WTC11 (cell line): ENCODE results near the gene AGBL4. TPM values are rescaled to one million over a fixed set of nuclear protein-coding genes. Genes with fewer than 3 reads are reported as not detected.

Experiments
- ATAC-seq: fragments of 200-7000 bp; cut with Tn5 transposase; 2 replicates; pipeline ENCODE4 v1.10.0; 2021; ENCODE audit warnings: mild to moderate bottlenecking, moderate library complexity
- CTCF ChIA-PET: fragments of 300-600 bp; sonication (Branson Sonifier 250); formaldehyde crosslinking; loops from one replicate; lab custom pipeline; 2021; ENCODE audit warnings: antibody characterized with exemption; lab: Charles Lee
- POLR2A ChIA-PET: fragments of 350-600 bp; sonication (Branson Sonifier 250); formaldehyde crosslinking; loops from one replicate; lab custom pipeline; 2021; ENCODE audit warnings: antibody characterized with exemption; lab: Charles Lee
- DNase-seq: peaks from one replicate; pipeline ENCODE4 v3.0.0; 2021; ENCODE audit warnings: low spot score
- H3K27ac Mint-ChIP-seq: 2 replicates; pipeline ENCODE4 v1.8.0; 2021; ENCODE audit warnings: mixed read lengths
- H3K27me3 Mint-ChIP-seq: 2 replicates; pipeline ENCODE4 v1.8.0; 2021; ENCODE audit warnings: low read depth, mild to moderate bottlenecking, moderate library complexity, mixed read lengths
- H3K36me3 Mint-ChIP-seq: 2 replicates; pipeline ENCODE4 v1.8.0; 2021; ENCODE audit warnings: mixed read lengths
- H3K4me1 Mint-ChIP-seq: 2 replicates; pipeline ENCODE4 v1.8.0; 2022; ENCODE audit warnings: mixed read lengths
- H3K4me3 Mint-ChIP-seq: 2 replicates; pipeline ENCODE4 v1.8.0; 2021; ENCODE audit warnings: mild to moderate bottlenecking, moderate library complexity, mixed read lengths
- H3K9me3 Mint-ChIP-seq: 2 replicates; pipeline ENCODE4 v1.8.0; 2021; ENCODE audit warnings: mixed read lengths
- AFF4 ChIP-seq: sonication (generic); formaldehyde crosslinking; IDR thresholded peaks from 2 replicates; pipeline ENCODE4 v1.8.1; 2023; ENCODE audit warnings: mild to moderate bottlenecking, missing genetic modification reagents, borderline replicate concordance
- CBFB ChIP-seq: sonication (generic); formaldehyde crosslinking; IDR thresholded peaks from 2 replicates; pipeline ENCODE4 v1.8.1; 2022; ENCODE audit warnings: mild to moderate bottlenecking, low read depth, missing genetic modification reagents
- EMX1 ChIP-seq: fragments of 250-450 bp; sonication (Bioruptor Pico); IDR thresholded peaks from 2 replicates; pipeline ENCODE4 v1.8.0; 2021; ENCODE audit warnings: mild to moderate bottlenecking
- JAZF1 ChIP-seq: fragments of 250-450 bp; sonication (Bioruptor Pico); IDR thresholded peaks from 2 replicates; pipeline ENCODE4 v1.9.0; 2021; ENCODE audit warnings: moderate library complexity, mild to moderate bottlenecking, inconsistent platforms
- KAT7 ChIP-seq: sonication (generic); formaldehyde crosslinking; IDR thresholded peaks from 2 replicates; pipeline ENCODE4 v1.8.1; 2023; ENCODE audit warnings: missing genetic modification reagents, mild to moderate bottlenecking, borderline replicate concordance
- PRDM15 ChIP-seq: sonication (generic); formaldehyde crosslinking; IDR thresholded peaks from 2 replicates; pipeline ENCODE4 v1.8.0; 2022; ENCODE audit warnings: missing genetic modification reagents
- RORB ChIP-seq: fragments of 250-450 bp; sonication (Bioruptor Pico); IDR thresholded peaks from 2 replicates; pipeline ENCODE4 v1.9.0; 2021; ENCODE audit warnings: mild to moderate bottlenecking
- SMAD4 ChIP-seq: sonication (generic); formaldehyde crosslinking; IDR thresholded peaks from 2 replicates; pipeline ENCODE4 v1.8.0; 2022; ENCODE audit warnings: mild to moderate bottlenecking, missing genetic modification reagents
- SP1 ChIP-seq: sonication (generic); formaldehyde crosslinking; conservative IDR thresholded peaks from 2 replicates; pipeline ENCODE4 v1.8.1; 2022; ENCODE audit warnings: missing genetic modification reagents
- STAT6 ChIP-seq: sonication (generic); formaldehyde crosslinking; conservative IDR thresholded peaks from 2 replicates; pipeline ENCODE4 v1.8.1; 2023; ENCODE audit warnings: mild to moderate bottlenecking, low read depth, missing genetic modification reagents, moderate library complexity
- ZNF219 ChIP-seq: sonication (generic); formaldehyde crosslinking; IDR thresholded peaks from 2 replicates; pipeline ENCODE4 v1.8.0; 2023; ENCODE audit warnings: missing genetic modification reagents, mild to moderate bottlenecking, borderline replicate concordance
- ZNF317 ChIP-seq: sonication (generic); formaldehyde crosslinking; IDR thresholded peaks from 2 replicates; pipeline ENCODE4 v1.8.1; 2023; ENCODE audit warnings: low read depth, mild to moderate bottlenecking, moderate library complexity, missing genetic modification reagents, borderline replicate concordance
- ZNF396 ChIP-seq: fragments of 250-450 bp; sonication (Bioruptor Pico); IDR thresholded peaks from 2 replicates; pipeline ENCODE4 v1.8.0; 2021; ENCODE audit warnings: mild to moderate bottlenecking, moderate library complexity, borderline replicate concordance
- ZNF512 ChIP-seq: sonication (generic); formaldehyde crosslinking; IDR thresholded peaks from 2 replicates; pipeline ENCODE4 v1.8.1; 2022; ENCODE audit warnings: missing genetic modification reagents, borderline replicate concordance
- ZNF671 ChIP-seq: fragments of 250-450 bp; sonication (Bioruptor Pico); IDR thresholded peaks from 2 replicates; pipeline ENCODE4 v1.8.0; 2021; ENCODE audit warnings: mild to moderate bottlenecking
- total RNA-seq: library from RNA; stranded (reverse); gene quantifications from 3 replicates; pipeline ENCODE4 v1.2.3, GENCODE V29; 2021

The AGBL4 gene
- total RNA-seq, 1 experiment from 2014 or later = 0.87 TPM

GRCh38 chr1:49906365-49906764 lies 117.4 kb downstream of the AGBL4 start:
- Mint-ChIP-seq H3K4me3 (no peak overlapping the region), H3K4me1 (no peaks in the 10 kb centered on the region), H3K27me3 (no peaks in the 10 kb centered on the region; the same call in 1 of the 2 replicates), H3K36me3 (0 out of 2 replicates have a peak, but pooled peaks cover 5% of the 10 kb centered on the region), H3K9me3 (peaks cover 32% of the 10 kb centered on the region), H3K27ac (no peak overlapping the region)
- POLR2A ChIA-PET = no interaction called here
- no peak for TF ChIP-seq EMX1 (CRISPR knock-in tag)
- TF ChIP-seq AFF4 (CRISPR knock-in tag) = no peak
- TF ChIP-seq ZNF512 (CRISPR knock-in tag) = no peak
- TF ChIP-seq JAZF1 (CRISPR knock-in tag) = no peak
- no peak for TF ChIP-seq ZNF219 (CRISPR knock-in tag)
- no peak for TF ChIP-seq ZNF671 (CRISPR knock-in tag)
- no peak for TF ChIP-seq STAT6 (CRISPR knock-in tag)
- no peak for TF ChIP-seq KAT7 (CRISPR knock-in tag)
- ATAC-seq (no peak), DNase-seq (no peak)
- CTCF ChIA-PET = no interaction called here

- Mint-ChIP-seq H3K27ac (no peak overlapping the region), H3K9me3 (peaks cover 58% of the 10 kb centered on the region), H3K4me3 (no peak overlapping the region), H3K27me3 (peaks cover 3% of the 10 kb centered on the region; the same call in 1 of the 2 replicates), H3K4me1 (peaks cover 6% of the 10 kb centered on the region), H3K36me3 (peaks cover 3% of the 10 kb centered on the region; the same call in 1 of the 2 replicates)
- CTCF ChIA-PET = no interaction called here
- TF ChIP-seq SMAD4 (CRISPR knock-in tag) (no peak), ZNF396 (CRISPR knock-in tag) (no peak), ZNF317 (CRISPR knock-in tag) (no peak), PRDM15 (CRISPR knock-in tag) (no peak), CBFB (no peak), STAT6 (CRISPR knock-in tag) (no peak), RORB (CRISPR knock-in tag) (no peak), SP1 (no peak)
- POLR2A ChIA-PET = no interaction called here
- ATAC-seq (no peak), DNase-seq (no peak)
These were observed 159.2 kb downstream of the AGBL4 start for GRCh38 chr1:49864581-49864980.
